ENCODE results near the gene HOXA13. TPM values are rescaled to one million over a fixed set of nuclear protein-coding genes. Genes with fewer than 3 reads are reported as not detected.

Gene HOXA13
- total RNA-seq, 2 donors from 2014 or later: not detected

DNA sequence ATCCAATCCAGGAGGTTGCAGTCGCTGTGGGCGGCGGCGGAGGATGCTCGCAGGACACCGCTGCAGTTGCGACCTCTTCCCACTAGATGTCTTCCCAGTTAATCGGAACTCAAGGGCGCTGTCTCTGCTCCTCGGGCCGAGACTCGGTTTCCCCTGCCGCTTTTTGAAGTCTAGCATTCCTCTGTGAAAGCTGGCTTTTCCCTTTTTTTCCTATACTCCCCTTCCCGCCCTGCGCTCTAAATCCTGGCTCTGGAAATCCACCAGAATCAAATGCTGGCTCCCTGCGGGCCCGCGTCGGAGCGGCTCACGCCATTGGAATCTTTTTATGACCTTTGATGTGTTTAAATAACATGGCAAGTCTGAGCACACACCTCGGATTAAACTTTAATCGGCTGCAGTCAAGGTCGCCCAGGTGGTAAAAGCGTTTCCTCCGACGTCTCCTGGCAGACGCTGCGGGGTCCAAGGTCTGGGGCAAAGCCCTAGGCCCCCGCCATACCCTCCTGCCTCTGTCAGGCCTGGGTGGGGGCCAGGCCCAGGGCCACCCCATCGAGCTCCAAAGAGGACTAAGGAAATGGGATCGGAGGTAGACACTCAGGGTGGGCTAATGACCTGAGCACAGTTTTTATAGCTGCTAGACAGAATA, 10.7 kb upstream of the HOXA13 start:
- Histone ChIP-seq H3K4me1 (ENCODE audit: control insufficient read depth, insufficient read depth, low read length) (no peaks in the 10 kb centered on the region), H3K27me3 (ENCODE audit: control insufficient read depth, insufficient read depth, low read length, poor library complexity, severe bottlenecking) (peaks cover 100% of the 10 kb centered on the region), H3K9ac (ENCODE audit: extremely low read depth, low read length, poor library complexity, severe bottlenecking) (no peak overlapping the region), H3K4me3 (ENCODE audit: low read length) (no peak overlapping the region), H3K27ac (ENCODE audit: low read depth, low read length) (no peak overlapping the region), H3K36me3 (ENCODE audit: control insufficient read depth, insufficient read depth, low read length) (no peaks in the 10 kb centered on the region), H3K9me3 (ENCODE audit: control insufficient read depth, low read length) (no peaks in the 10 kb centered on the region)
- peak; percentile 85 for TF ChIP-seq CTCF (conservative IDR thresholded peaks at IDR 0.05)
- no peaks in the 10 kb centered on the region for H3K36me3 Mint-ChIP-seq (ENCODE audit: low read depth)
- peaks cover 100% of the 10 kb centered on the region for H3K27me3 Mint-ChIP-seq (ENCODE audit: insufficient read depth)
- H3K4me1 Mint-ChIP-seq: peaks cover 7% of the 10 kb centered on the region
- H3K27ac Mint-ChIP-seq: no peak overlapping the region
- DNase-seq: peak; percentile 90
- H3K9me3 Mint-ChIP-seq: no peaks in the 10 kb centered on the region
- no peak overlapping the region for H3K4me3 Mint-ChIP-seq
- 17 to 22% methylated on average over 31 to 32 of the region's 32 CpGs for WGBS, 2 experiments (ENCODE audit: insufficient coverage in 1 of 2, insufficient read length in 1 of 2)

DNA sequence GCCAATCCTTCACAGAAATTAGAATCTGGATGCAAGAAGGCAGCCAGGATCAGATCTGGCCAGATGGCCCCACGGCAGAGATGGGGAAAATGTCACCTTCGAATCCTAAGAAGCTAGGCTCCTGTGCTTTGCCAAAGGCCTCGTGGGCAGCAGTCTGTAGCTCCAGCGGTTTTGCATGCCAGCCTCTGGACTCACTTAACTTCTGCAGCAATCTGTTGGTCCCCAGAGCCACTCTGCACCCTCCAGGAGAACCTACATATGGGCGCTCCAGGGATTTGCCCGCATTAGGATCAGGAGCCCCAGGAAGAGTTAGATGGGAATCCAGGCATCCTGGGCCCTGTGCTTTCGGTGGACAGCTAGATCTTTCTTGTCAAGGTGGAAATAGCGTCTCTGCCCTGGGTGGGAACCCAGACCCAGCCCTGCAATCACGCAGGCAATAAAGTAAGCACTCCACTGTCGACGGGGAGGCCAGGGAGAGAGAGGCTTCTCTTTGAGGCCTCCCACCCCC, 10.1 kb upstream of the HOXA13 start:
- H3K4me3 ChIP-seq (ENCODE audit: low read length): no peak overlapping the region
- no peak overlapping the region for H3K27ac ChIP-seq (ENCODE audit: low read depth, low read length)
- no peak for TF ChIP-seq CTCF (conservative IDR thresholded peaks at IDR 0.05)
- DNase-seq: no peak
- no peak overlapping the region for H3K9ac ChIP-seq (ENCODE audit: extremely low read depth, low read length, poor library complexity, severe bottlenecking)
- H3K9me3 ChIP-seq (ENCODE audit: control insufficient read depth, low read length): no peaks in the 10 kb centered on the region
- H3K9me3 Mint-ChIP-seq: no peaks in the 10 kb centered on the region
- WGBS, 2 experiments (ENCODE audit: insufficient coverage in 1 of 2, insufficient read length in 1 of 2): 49 to 57% methylated on average over 7 to 11 of the region's 11 CpGs
- no peak overlapping the region for H3K27ac Mint-ChIP-seq
- no peak overlapping the region for H3K4me3 Mint-ChIP-seq
- peaks cover 10% of the 10 kb centered on the region for H3K4me1 Mint-ChIP-seq
- peaks cover 100% of the 10 kb centered on the region for H3K27me3 ChIP-seq (ENCODE audit: control insufficient read depth, insufficient read depth, low read length, poor library complexity, severe bottlenecking)
- no peaks in the 10 kb centered on the region for H3K36me3 ChIP-seq (ENCODE audit: control insufficient read depth, insufficient read depth, low read length)
- peaks cover 2% of the 10 kb centered on the region for H3K4me1 ChIP-seq (ENCODE audit: control insufficient read depth, insufficient read depth, low read length)
- no peaks in the 10 kb centered on the region for H3K36me3 Mint-ChIP-seq (ENCODE audit: low read depth)
- peaks cover 100% of the 10 kb centered on the region for H3K27me3 Mint-ChIP-seq (ENCODE audit: insufficient read depth)

- Mint-ChIP-seq H3K9me3 (no peaks in the 10 kb centered on the region), H3K36me3 (ENCODE audit: low read depth) (no peaks in the 10 kb centered on the region), H3K27me3 (ENCODE audit: insufficient read depth) (peaks cover 100% of the 10 kb centered on the region), H3K4me3 (no peak overlapping the region), H3K4me1 (peaks cover 14% of the 10 kb centered on the region), H3K27ac (no peak overlapping the region)
- no peak overlapping the region for H3K27ac ChIP-seq (ENCODE audit: low read depth, low read length)
- no peak for TF ChIP-seq CTCF (conservative IDR thresholded peaks at IDR 0.05)
- no peaks in the 10 kb centered on the region for H3K36me3 ChIP-seq (ENCODE audit: control insufficient read depth, insufficient read depth, low read length)
- H3K4me3 ChIP-seq (ENCODE audit: low read length): no peak overlapping the region
- H3K4me1 ChIP-seq (ENCODE audit: control insufficient read depth, insufficient read depth, low read length): peaks cover 4% of the 10 kb centered on the region
- WGBS, 2 experiments (ENCODE audit: insufficient coverage in 1 of 2, insufficient read length in 1 of 2): 69 to 71% methylated on average over 2 to 4 of the region's 4 CpGs
- peaks cover 100% of the 10 kb centered on the region for H3K27me3 ChIP-seq (ENCODE audit: control insufficient read depth, insufficient read depth, low read length, poor library complexity, severe bottlenecking)
- no peak overlapping the region for H3K9ac ChIP-seq (ENCODE audit: extremely low read depth, low read length, poor library complexity, severe bottlenecking)
- H3K9me3 ChIP-seq (ENCODE audit: control insufficient read depth, low read length): no peaks in the 10 kb centered on the region
- DNase-seq: no peak
These were observed 9.1 kb upstream of the HOXA13 start for GRCh38 chr7:27208998-27209397.

Data from endodermal cell (in vitro differentiated cells).